ENCODE results near the gene MEP1B. TPM values are rescaled to one million over a fixed set of nuclear protein-coding genes. Genes with fewer than 3 reads are reported as not detected.

The MEP1B gene
- total RNA-seq, 1 donor from 2014 or later: not detected

- no peak overlapping the region for H3K27ac ChIP-seq (ENCODE audit: low read depth, low read length)
- no peaks in the 10 kb centered on the region for H3K27me3 ChIP-seq (ENCODE audit: control insufficient read depth in 3 of 3, insufficient read depth in 3 of 3, low read length in 3 of 3)
- H3K4me3 ChIP-seq (ENCODE audit: low read length in 3 of 3): no peak overlapping the region
- H3K9ac ChIP-seq (ENCODE audit: low read depth in 1 of 3, low read length in 3 of 3): no peak overlapping the region
- H3K4me1 ChIP-seq (ENCODE audit: control insufficient read depth in 3 of 3, insufficient read depth in 3 of 3, low read length in 3 of 3): no peaks in the 10 kb centered on the region
- H3K9me3 ChIP-seq (ENCODE audit: control insufficient read depth in 3 of 3, low read length in 3 of 3): no peaks in the 10 kb centered on the region
- H3K36me3 ChIP-seq (ENCODE audit: control insufficient read depth in 3 of 3, insufficient read depth in 3 of 3, low read length in 3 of 3): no peaks in the 10 kb centered on the region
Observed at GRCh38 chr18:32259553-32259952, 69.7 kb downstream of the MEP1B start.

DNA sequence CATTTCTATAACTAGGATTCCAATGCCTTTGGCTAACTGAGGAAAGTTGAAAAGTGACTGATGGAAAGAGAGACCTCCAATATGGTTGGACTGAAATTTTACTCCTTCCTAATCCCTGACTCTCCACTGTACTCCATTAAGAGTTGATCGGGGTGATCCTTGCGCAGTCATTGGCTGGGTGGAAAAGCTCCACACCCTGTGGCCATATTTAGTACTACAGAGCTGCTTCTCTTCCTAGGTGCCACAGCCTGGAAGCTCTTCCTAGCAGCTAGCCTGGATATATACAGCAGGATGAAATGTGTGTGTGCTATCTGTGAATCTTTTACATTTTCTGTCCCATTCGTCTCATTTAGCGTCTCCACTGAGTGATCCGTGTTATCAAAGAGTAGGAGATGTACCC is 71.2 kb downstream of the MEP1B start:
- Histone ChIP-seq H3K4me1 (ENCODE audit: control insufficient read depth in 3 of 3, insufficient read depth in 3 of 3, low read length in 3 of 3) (no peaks in the 10 kb centered on the region), H3K27ac (ENCODE audit: low read depth, low read length) (no peak overlapping the region), H3K9me3 (ENCODE audit: control insufficient read depth in 3 of 3, low read length in 3 of 3) (no peaks in the 10 kb centered on the region), H3K36me3 (ENCODE audit: control insufficient read depth in 3 of 3, insufficient read depth in 3 of 3, low read length in 3 of 3) (no peaks in the 10 kb centered on the region), H3K27me3 (ENCODE audit: control insufficient read depth in 3 of 3, insufficient read depth in 3 of 3, low read length in 3 of 3) (no peaks in the 10 kb centered on the region), H3K9ac (ENCODE audit: low read depth in 1 of 3, low read length in 3 of 3) (no peak overlapping the region), H3K4me3 (ENCODE audit: low read length in 3 of 3) (no peak overlapping the region)

DNA sequence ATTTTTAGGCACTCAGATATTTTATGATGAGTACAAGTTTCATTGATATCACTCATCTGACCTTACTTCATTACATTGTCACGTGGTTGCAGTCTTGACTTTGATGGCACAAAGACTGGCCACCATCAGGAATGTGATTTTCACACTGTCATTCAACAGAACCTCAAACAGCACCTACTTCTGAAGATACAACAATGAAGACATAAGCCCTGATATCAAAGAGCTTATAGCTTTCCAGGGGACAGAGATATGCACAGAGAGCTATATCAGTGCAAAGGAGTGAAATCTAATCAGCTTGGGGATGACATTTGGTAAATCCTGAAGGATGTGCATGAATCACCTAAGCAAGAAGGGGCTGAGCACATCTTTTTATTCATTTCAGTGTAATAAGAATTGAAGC is 72.3 kb downstream of the MEP1B start:
- Histone ChIP-seq H3K36me3 (ENCODE audit: control insufficient read depth in 3 of 3, insufficient read depth in 3 of 3, low read length in 3 of 3) (peaks cover 0 to 6% (median 0%) of the 10 kb centered on the region in 3 donors), H3K4me1 (ENCODE audit: control insufficient read depth in 3 of 3, insufficient read depth in 3 of 3, low read length in 3 of 3) (no peaks in the 10 kb centered on the region), H3K27me3 (ENCODE audit: control insufficient read depth in 3 of 3, insufficient read depth in 3 of 3, low read length in 3 of 3) (no peaks in the 10 kb centered on the region), H3K27ac (ENCODE audit: low read depth, low read length) (no peak overlapping the region), H3K4me3 (ENCODE audit: low read length in 3 of 3) (no peak overlapping the region), H3K9me3 (ENCODE audit: control insufficient read depth in 3 of 3, low read length in 3 of 3) (no peaks in the 10 kb centered on the region), H3K9ac (ENCODE audit: low read depth in 1 of 3, low read length in 3 of 3) (no peak overlapping the region)

DNA sequence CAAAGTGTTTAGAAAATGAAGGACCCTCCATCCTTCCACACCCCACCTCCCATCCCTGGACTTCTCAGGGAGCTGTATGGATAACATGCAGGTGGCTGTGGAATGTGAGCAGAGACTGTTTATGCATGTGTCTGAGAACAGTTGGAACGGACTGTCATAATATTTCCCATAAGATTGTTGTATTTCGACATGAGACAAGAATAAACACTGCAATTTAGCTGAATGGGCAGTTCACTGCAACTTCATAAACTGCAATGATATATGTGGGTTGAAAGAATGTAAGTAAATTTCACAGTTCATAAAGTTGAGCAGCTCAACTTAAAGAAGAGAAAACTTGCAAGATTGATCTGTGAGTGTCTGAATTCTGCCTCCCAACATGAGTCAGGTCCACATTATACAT is 74.6 kb downstream of the MEP1B start:
- peaks cover 5 to 20% (median 6%) of the 10 kb centered on the region in 3 donors for H3K36me3 ChIP-seq (ENCODE audit: control insufficient read depth in 3 of 3, insufficient read depth in 3 of 3, low read length in 3 of 3)
- no peaks in the 10 kb centered on the region for H3K27me3 ChIP-seq (ENCODE audit: control insufficient read depth in 3 of 3, insufficient read depth in 3 of 3, low read length in 3 of 3)
- no peak overlapping the region for H3K27ac ChIP-seq (ENCODE audit: low read depth, low read length)
- H3K9me3 ChIP-seq (ENCODE audit: control insufficient read depth in 3 of 3, low read length in 3 of 3): no peaks in the 10 kb centered on the region
- H3K4me3 ChIP-seq (ENCODE audit: low read length in 3 of 3): no peak overlapping the region
- H3K9ac ChIP-seq (ENCODE audit: low read depth in 1 of 3, low read length in 3 of 3): no peak overlapping the region
- H3K4me1 ChIP-seq (ENCODE audit: control insufficient read depth in 3 of 3, insufficient read depth in 3 of 3, low read length in 3 of 3): no peaks in the 10 kb centered on the region

GRCh38 chr18:32267463-32267862 is 77.6 kb downstream of the MEP1B start:
- Histone ChIP-seq H3K9ac (ENCODE audit: low read depth in 1 of 3, low read length in 3 of 3) (no peak overlapping the region), H3K27ac (ENCODE audit: low read depth, low read length) (no peak overlapping the region), H3K9me3 (ENCODE audit: control insufficient read depth in 3 of 3, low read length in 3 of 3) (no peaks in the 10 kb centered on the region), H3K4me3 (ENCODE audit: low read length in 3 of 3) (no peak overlapping the region), H3K4me1 (ENCODE audit: control insufficient read depth in 3 of 3, insufficient read depth in 3 of 3, low read length in 3 of 3) (no peaks in the 10 kb centered on the region), H3K27me3 (ENCODE audit: control insufficient read depth in 3 of 3, insufficient read depth in 3 of 3, low read length in 3 of 3) (no peaks in the 10 kb centered on the region), H3K36me3 (ENCODE audit: control insufficient read depth in 3 of 3, insufficient read depth in 3 of 3, low read length in 3 of 3) (peaks cover 10 to 24% (median 13%) of the 10 kb centered on the region in 3 donors)

Small RNAs within 50 kb of the gene (small RNA-seq; reads per million reads assigned to genes)
- gene RF00019 (not detected), gene RNA5SP453 (0.16 reads per million)

Other genes with a start within 250 kb of the MEP1B start
- gene TRAPPC8, start 246.9 kb upstream of the MEP1B start, total RNA-seq: 44.9 TPM
- 9.4 TPM for gene RNF125, start 171.2 kb upstream of the MEP1B start, total RNA-seq
- gene RNF138, start 98.2 kb upstream of the MEP1B start, total RNA-seq: 39.1 TPM

Data from skeletal muscle tissue (tissue), 5 donors.